IPS-NIHi11 (cell line): ENCODE results near the gene GALNT10.

ENCODE experiments used
- DNase-seq: peaks from one replicate; pipeline ENCODE4 v3.0.0; 2012; ENCODE audit warnings: mixed read lengths, low spot score

The GALNT10 gene

GRCh38 chr5:154203798-154204578 lies 13.5 kb downstream of the GALNT10 start:
- DNase-seq, result no peak

DNA sequence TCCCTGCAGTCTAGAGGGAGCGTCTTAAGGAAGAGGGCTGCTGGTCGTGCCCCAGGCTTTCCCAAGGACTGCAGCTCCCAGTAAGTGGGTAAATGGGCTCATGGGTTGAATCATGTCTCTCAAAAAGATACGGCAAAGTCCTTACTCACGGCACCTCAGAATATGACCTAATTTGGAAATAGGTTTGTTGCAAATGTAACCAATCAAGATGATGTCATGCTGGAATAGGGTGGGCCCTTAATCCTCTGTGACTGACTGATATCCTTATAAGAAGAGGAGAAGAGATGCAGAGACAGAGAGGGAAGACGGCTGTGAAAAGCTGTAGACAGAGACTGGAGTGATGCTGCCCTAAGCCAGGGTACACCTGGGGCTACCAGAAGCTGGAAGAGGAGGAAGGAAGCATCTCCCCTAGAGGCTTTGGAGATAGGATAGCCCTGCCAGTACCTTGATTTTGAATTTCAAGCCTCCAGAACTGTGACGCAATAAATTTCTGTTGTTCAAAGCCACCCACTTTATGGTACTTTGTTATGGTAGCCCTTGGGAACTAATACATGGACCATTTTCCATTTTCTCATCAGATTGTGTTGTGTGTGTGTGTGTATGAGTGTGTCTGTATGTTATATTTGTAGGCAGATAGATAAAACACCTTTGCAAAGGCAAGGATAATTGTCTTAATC lies 15.0 kb downstream of the GALNT10 start:
- no peak for DNase-seq

DNA sequence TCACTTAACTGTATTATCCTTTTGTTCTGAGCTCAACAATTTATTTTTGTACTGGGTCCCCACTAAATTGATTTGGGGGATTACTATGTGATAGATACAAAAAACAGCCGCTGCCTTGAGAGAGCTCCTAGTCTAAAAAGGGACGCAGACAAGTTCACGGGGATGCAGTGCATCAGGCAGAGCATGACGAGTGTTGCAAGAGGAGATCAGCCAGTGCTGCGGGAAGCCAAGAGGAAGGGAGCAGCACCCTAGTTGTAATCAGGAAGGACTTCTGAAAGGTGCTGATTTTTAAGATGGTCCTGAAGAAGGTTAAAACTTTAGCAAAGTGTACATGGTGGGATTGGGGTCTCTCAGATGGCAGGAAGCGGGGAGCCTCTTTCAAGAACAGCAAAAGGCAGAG lies 15.8 kb downstream of the GALNT10 start:
- no peak for DNase-seq

DNA sequence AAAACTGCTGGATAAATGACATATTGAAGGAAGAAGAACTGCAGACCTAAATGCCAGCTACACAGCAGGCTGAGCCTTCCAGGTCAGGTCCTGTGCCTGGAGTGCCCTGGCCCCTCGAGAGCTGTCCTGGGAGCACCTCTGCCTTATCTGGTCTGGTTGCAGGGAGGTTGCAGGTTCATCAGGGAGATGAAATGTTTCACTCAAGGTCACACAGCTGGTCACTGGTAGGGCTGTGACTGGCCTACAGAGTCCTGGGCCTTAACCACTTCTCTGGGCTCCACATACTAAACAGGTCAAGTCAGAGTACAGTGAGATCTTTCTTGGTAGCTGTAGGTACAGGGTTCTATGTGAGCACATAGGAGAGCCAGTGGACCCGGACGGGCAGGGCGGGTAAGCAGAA lies 16.7 kb downstream of the GALNT10 start:
- DNase-seq, result no peak

- no peak for DNase-seq
Measured at GRCh38 chr5:154209591-154210081, 19.1 kb downstream of the GALNT10 start.

DNA sequence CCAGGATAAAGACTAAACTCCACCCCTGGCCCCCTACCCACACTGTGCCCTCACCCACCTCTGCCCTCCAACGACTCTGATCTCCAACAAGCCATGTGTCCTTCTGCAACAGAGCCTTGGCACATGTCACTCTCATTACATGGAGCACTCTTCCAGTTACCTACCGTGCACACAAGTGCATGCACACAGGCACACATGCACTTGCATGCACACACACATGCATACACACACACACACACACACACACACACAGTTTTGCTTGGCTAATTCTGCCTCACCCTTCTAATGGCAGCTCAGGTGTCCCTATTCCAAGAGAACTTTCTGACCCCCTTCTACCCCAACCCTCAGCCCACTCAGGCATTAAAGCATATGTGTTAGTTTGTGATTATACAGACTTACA lies 19.6 kb downstream of the GALNT10 start:
- DNase-seq, result no peak

DNA sequence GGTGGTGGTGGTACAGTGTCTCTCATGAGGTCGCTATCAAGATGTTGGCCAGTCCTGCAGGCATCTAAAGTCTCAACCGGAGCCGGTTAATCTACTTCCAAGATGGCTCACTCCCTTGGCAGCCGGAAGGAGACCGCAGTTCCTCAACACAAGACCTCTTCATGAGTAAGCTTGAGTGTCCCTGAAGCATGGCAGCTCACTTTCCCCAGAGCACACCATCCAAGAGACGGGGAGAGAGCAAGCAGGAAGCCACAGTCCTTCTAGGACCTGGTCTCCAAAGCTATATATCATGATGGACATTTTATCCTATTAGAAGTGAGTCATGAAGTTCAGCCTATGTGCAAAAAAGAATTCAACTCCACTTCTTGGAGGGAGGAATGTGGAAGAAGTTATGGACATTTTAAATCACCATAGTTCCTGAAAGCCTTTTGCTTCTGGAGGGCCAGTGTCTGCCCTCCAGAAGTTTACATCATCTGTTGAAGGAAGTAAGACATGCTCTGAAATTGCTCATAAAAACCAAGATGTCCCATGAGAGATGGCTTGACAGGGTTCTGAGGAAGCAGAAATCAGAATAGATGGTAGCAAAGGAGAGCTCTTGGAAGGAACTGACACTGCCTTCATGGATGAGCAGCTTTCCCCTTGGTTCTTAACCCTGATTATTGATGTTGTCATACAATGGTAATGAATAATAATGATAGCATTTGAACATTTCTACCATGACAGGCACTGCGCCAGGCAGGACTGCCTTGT lies 21.3 kb downstream of the GALNT10 start:
- DNase-seq, result no peak

DNA sequence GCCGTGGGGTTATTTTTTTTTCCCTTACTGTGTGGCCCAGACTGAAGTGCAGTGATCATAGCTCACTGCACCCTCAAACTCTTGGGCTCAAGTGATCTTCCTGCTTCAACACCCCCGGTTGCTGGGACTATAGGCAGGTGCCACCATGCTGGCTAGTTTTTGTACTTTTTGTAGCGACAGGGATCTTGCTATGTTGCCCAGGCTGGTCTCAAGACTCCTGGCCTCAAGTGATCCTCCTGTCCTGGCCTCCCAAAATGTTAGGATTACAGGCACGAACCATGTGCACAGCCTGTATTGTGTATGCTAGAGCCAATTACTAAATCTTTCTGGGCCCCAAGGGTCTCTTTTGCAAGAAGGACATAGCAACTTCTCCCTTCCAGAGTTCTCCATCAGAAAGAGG lies 23.1 kb downstream of the GALNT10 start:
- no peak for DNase-seq

DNA sequence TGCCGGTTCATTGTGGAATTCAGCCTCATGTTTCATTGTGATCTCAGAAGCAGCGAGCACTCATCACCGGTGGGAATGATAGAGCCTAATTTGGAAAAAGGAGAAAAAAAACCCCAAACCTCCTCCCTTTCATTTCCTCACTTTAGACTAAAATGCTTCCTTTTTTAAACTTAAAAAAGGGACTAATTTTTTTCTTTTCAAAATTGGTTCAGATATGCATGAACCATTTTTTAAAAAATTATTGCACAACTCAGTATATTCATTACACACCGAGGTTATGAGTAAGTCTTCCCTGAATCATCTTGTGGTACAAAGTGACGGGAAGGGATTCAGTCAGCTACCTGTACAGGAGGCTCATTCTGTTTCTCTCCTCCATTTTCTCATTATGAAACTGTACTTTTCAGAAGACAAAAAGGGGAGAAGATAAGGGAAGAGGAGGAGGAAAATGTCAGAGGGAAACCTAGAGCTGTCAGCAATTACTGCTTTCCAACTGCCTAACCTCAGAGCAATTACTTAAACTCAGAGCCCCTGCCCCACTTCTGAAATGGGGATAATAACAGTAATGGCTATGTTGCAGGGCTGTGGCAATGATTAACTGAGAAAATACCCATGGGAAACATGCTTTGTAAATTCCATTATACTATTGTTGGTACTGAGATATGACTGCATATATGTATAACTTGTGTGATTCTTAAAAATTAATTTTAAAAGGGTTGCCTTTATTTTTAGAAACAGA lies 24.0 kb downstream of the GALNT10 start:
- DNase-seq, result no peak

- DNase-seq, result no peak
Measured at GRCh38 chr5:154215571-154216325, 25.2 kb downstream of the GALNT10 start.

GRCh38 chr5:154217462-154217861 lies 26.9 kb downstream of the GALNT10 start:
- DNase-seq, result no peak

DNA sequence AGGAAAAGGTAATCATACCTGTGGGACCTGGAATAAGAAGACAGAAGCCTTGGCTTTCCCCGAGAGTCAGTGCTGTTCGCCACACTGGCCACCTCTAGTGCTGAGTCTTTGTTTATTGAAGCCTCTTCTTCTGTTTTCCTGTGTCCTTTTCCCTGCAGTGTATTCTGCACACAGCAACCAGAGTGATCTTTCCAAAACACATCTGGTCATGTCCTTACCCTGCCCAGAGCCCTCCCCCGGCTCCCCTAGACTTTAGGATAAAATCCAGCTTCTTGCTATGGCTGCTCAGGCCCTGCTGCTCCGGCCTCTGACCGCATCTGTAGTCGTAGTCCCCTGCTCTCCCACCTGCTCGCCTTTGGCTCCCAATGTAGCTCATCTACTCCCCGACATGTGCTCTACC lies 28.3 kb downstream of the GALNT10 start:
- no peak for DNase-seq

DNA sequence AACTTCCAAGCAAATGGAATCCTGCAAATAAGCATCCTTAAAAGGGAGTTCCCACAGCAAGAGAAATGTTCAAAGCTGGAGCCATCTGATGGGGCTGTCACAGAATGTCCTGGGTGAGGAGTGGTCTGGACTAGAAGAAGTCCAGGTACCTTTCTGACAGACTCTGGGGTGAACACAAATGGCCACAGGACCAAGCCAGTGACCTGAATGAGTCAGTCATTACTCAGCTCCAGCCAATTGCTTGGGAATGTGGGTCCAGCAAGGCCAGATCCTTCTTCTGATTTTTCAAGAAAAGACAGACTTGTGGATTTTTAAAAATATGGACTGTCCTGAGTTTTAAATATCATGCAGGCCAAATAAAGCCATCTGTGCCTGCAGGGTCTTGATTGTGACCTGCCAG lies 30.1 kb downstream of the GALNT10 start:
- DNase-seq, result no peak

DNA sequence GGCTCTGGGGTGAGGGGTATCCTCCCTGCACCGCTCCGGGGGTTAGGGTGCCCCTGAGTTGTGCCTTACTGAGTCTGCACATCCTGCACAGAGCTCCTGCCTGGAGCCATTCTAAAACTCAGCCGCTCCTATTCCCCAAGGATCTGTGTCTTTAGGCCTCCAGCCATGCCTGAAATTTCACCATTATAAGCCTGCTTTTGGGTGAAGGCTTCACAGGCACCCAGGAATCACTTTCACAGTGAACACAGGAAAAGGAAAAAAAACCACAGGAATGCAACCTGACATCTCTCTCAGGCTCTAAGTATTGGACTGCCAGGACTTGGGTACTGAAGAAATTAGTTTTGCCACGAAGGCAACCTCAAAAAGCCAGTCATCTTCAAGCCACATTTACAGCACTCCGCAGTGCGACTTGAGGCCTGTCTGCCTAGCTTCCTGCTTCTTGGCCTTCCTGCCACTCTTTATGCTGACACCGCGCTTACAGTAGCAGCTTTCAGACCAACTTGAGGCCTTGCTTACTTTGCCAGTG lies 30.9 kb downstream of the GALNT10 start:
- no peak for DNase-seq

- no peak for DNase-seq
Measured at GRCh38 chr5:154222414-154222813, 31.9 kb downstream of the GALNT10 start.

DNA sequence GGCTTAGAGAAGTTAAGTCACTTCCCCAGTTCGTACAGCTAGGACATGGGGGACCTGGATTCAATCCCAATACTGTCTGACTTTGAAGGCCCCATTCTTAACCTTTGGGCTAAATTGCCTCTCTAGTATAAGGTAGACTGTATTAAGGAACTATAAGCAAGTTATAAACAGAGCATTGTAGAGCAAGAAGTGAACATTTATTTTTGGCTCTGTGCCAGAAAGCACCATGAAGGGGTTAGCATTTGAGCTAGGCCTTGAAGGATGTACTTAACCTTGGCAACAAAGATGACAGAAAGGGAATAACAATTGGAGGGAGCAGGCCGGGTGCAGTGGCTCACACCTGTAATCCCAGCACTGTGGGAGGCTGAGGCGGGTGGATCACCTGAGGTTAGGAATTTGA lies 32.8 kb downstream of the GALNT10 start:
- no peak for DNase-seq

- no peak for DNase-seq
Measured at GRCh38 chr5:154227090-154227489, 36.6 kb downstream of the GALNT10 start.

- no peak for DNase-seq
Measured at GRCh38 chr5:154228696-154229095, 38.2 kb downstream of the GALNT10 start.

- DNase-seq, result no peak
Measured at GRCh38 chr5:154230526-154230925, 40.0 kb downstream of the GALNT10 start.

GRCh38 chr5:154234551-154234950 lies 44.0 kb downstream of the GALNT10 start:
- no peak for DNase-seq

DNA sequence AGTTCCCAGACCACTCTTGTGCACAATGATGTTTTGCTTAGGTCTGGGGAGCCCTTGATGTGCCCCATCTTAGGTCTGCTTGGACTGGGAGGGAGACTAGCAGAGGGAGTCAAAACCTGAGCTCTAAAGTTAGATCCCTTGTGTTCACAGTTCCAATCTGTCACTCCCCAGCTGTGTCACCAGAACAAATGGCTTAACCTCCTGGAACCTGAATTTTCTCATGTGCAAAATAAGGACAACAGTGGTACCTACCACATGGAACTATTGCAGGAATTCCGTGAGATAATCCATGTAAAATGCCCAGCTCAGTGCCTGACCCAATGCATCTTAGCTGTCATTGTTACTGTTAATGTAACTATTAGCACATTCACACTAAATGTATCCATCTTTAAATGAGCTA lies 45.5 kb downstream of the GALNT10 start:
- no peak for DNase-seq
